GM12878 (cell line): Measurements from ENCODE around the gene FTO.

Experiments
- CBX5 ChIP-seq: sonication (generic); IDR thresholded peaks from 2 replicates; pipeline ENCODE4 v1.6.1; 2016; ENCODE audit warnings: low read depth, moderate library complexity, mild to moderate bottlenecking, inconsistent platforms
- CTCF ChIP-seq, 3 experiments: IDR thresholded peaks in 2 of 3; conservative IDR thresholded peaks in 1 of 3; 2 replicates each; pipeline ENCODE4 v1.5.1; 2011; ENCODE audit warnings: low read depth in 3 of 3, low read length in 3 of 3, mild to moderate bottlenecking in 3 of 3, control low read depth in 2 of 3, moderate library complexity in 2 of 3, inconsistent platforms in 1 of 3, mixed read lengths in 1 of 3; ENCODE audit not compliant: control insufficient read depth in 2 of 3, insufficient read depth in 1 of 3; ENCODE audit errors: extremely low read depth in 1 of 3
- EZH2 ChIP-seq: IDR thresholded peaks from 2 replicates; pipeline ENCODE4 v1.6.1; 2012; ENCODE audit warnings: low read depth, mild to moderate bottlenecking, control low read depth, inconsistent platforms, low read length, borderline replicate concordance; ENCODE audit not compliant: control insufficient read depth
- FOS ChIP-seq: IDR thresholded peaks from 3 replicates; pipeline ENCODE4 v1.6.1; 2011; ENCODE audit warnings: borderline replicate concordance; ENCODE audit not compliant: insufficient read length; ENCODE audit errors: extremely low read depth
- IRF5 ChIP-seq: fragments of 450-650 bp; IDR thresholded peaks from 2 replicates; pipeline ENCODE4 v1.6.1; 2017; ENCODE audit warnings: borderline replicate concordance
- POLR2AphosphoS5 ChIP-seq: IDR thresholded peaks from 2 replicates; pipeline ENCODE4 v1.6.1; 2011; ENCODE audit warnings: mild to moderate bottlenecking, low read length, inconsistent platforms
- RB1 ChIP-seq: fragments of 450-650 bp; formaldehyde crosslinking; IDR thresholded peaks from 2 replicates; pipeline ENCODE4 v1.6.1; 2017; ENCODE audit warnings: mild to moderate bottlenecking, borderline replicate concordance
- YY1 ChIP-seq: IDR thresholded peaks from 2 replicates; pipeline ENCODE4 v1.6.1; 2011; ENCODE audit warnings: low read depth, mild to moderate bottlenecking, low read length

- no peak for TF ChIP-seq FOS
- TF ChIP-seq CBX5: no peak
- TF ChIP-seq YY1: no peak
- no peak for TF ChIP-seq IRF5
- no peak for TF ChIP-seq RB1
- TF ChIP-seq POLR2AphosphoS5: no peak
- no peak for TF ChIP-seq CTCF (IDR thresholded peaks at IDR 0.05 in 2 of 3, conservative IDR thresholded peaks at IDR 0.05 in 1 of 3; ENCODE audit: control insufficient read depth in 2 of 3, extremely low read depth in 1 of 3, insufficient read depth in 1 of 3, low read depth in 3 of 3, low read length in 3 of 3)
- no peak for TF ChIP-seq EZH2
These were observed 293.0 kb downstream of the FTO start for GRCh38 chr16:53996961-53997360.
